ENCODE measurements around the gene RAB40C.

GRCh38 chr16:558298-559020, 31.4 kb upstream of the RAB40C start:
- no peak for TF ChIP-seq SIN3A (IDR thresholded peaks at IDR 0.05; ENCODE audit: borderline replicate concordance, insufficient read depth, low read depth, low read length)
- no peak for TF ChIP-seq TCF7L2 (IDR thresholded peaks at IDR 0.05; ENCODE audit: low read depth, low read length)
- no peak for TF ChIP-seq POLR2AphosphoS5 (IDR thresholded peaks at IDR 0.05; ENCODE audit: low read depth, low read length)
